Measurements from ENCODE around the gene SCNN1B.

Gene SCNN1B

GRCh38 chr16:23407436-23408127, 105.5 kb downstream of the SCNN1B start:
- no peak for DNase-seq (ENCODE audit: low spot score)

GRCh38 chr16:23408242-23408822, 106.2 kb downstream of the SCNN1B start:
- DNase-seq (ENCODE audit: low spot score) = no peak

- no peak for DNase-seq (ENCODE audit: low spot score)
These were observed 106.8 kb downstream of the SCNN1B start for GRCh38 chr16:23408823-23409298.

DNA sequence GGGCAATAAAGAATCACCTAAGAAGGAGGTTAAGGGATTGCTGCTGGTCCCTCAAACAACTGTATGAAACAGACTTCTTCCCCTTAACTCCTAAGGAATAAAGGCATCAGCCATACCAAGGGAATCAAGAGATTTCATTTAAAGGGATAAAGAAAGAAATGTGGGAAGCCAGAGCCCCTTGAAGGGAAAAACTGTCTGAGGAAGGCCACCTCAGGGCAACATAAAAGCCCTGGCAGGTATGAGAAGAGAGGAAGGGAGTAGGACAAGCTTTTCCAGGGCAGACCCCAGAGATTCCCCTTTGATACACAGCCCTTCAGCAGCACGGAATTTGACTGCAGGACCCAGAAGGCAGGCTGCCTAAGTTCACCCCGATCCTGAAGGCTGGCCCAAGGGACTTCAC, 107.4 kb downstream of the SCNN1B start:
- no peak for DNase-seq (ENCODE audit: low spot score)

GRCh38 chr16:23410176-23410575, 108.1 kb downstream of the SCNN1B start:
- DNase-seq (ENCODE audit: low spot score) = no peak

GRCh38 chr16:23414731-23415130, 112.6 kb downstream of the SCNN1B start:
- no peak for DNase-seq (ENCODE audit: low spot score)

DNA sequence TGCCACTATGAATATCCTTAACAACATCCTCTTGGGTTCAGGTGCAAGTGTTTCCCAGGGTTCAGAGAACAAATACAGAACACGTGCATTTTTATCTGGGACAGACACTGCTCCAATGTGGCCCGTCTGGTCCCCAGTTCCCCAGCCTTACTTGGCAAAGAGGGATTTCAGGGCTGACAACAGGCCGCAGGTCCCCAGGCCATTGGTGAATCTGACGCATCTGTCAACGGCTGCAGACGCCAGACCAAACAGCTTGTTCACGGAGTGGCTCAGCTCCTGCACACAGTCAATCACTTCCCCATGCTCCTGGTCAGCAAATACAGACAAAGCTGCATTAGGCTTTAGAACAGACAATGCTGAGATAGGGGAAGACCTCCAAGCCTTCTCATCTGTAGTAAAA, 114.7 kb downstream of the SCNN1B start:
- DNase-seq (ENCODE audit: low spot score) = no peak

GRCh38 chr16:23420011-23420410, 117.9 kb downstream of the SCNN1B start:
- DNase-seq (ENCODE audit: low spot score) = no peak

GRCh38 chr16:23423496-23424049, 121.5 kb downstream of the SCNN1B start:
- DNase-seq (ENCODE audit: low spot score) = no peak

DNA sequence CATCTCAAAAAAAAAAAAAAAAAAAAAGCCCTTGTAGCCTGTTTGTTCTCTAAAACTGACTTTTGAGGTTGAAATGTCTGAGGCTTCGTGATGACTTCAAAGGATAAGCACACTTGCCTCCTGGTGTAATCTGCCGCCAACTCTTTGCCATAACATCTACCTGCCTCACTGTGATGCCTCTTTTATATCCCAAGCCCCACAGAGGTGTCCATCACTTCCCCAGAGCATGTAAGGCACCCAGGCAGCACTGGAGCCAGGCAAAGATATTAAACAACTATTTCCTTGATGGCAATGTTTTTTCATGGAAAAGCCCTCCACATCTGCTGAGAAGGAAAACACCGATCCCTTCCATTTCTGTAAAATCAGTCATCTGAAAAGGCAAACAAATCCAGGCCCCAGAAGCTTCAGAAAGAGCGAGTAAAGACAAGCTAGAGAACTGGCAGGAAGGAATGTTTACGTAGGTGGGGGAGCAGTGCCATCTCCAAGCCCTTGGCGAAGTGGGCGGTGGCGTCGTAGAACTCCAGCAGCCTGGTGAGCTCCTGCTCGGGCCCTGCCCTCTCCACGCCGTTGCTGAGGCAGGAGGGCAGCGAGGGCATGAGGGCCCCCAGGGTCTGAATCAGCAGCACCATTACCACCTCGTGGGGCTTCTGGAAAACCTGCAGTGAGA, 122.3 kb downstream of the SCNN1B start:
- DNase-seq (ENCODE audit: low spot score) = no peak

DNA sequence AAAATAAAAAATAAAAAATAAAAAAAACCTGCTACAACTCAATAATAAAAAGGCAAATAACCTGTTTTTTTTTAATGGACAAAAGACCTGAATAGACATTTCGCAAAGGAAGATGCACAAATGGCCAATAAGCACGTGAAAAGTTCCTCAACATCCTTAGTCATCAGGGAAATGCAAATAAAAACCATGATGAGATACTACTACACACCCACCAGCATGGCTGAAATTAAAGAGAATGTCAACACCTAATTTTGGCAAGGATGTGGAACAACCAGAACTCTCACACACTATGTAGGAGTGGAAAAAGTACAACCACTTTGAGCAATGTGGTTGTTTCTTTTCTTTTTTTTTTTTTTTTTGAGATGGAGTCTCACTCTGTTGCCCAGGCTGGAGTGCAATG, 126.2 kb downstream of the SCNN1B start:
- no peak for DNase-seq (ENCODE audit: low spot score)
